ENCODE data around the gene MYOT. TPM values are rescaled to one million over a fixed set of nuclear protein-coding genes. Genes with fewer than 3 reads are reported as not detected.

MYOT gene
- total RNA-seq, 1 experiment from 2014 or later = not detected

DNA sequence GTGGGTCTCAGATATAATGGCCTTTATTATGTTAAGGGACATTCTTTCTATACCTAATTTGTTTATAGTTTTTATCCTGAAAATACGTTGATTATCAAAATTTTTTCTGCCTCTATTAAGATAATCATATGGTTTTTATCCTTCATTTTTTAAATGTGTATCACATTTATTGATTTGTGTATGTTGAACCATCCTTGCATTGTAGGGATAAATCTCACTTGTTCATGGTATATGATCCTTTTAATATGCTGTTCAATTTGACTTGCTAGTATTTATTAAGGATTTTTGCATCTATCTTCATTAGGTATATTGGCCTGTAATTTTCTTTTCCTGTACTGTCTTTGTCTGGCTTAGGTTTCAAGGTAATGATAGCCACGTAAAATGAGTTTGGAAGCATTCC lies 47.1 kb downstream of the MYOT start:
- Histone ChIP-seq H3K4me1 (replicated peaks; ENCODE audit: insufficient read depth) (no peaks in the 10 kb centered on the region), H3K36me3 (ENCODE audit: low read depth) (no peaks in the 10 kb centered on the region), H3K27me3 (ENCODE audit: insufficient read depth, low read depth) (no peaks in the 10 kb centered on the region), H3K9me3 (ENCODE audit: insufficient read depth, low read depth) (no peaks in the 10 kb centered on the region; the same call in 1 of the 2 replicates), H3K9me2 (ENCODE audit: insufficient read depth) (no peaks in the 10 kb centered on the region; the same call in 1 of the 2 replicates), H3K79me2 (ENCODE audit: low read depth) (no peaks in the 10 kb centered on the region), H3K4me2 (no peak overlapping the region), H3K4me3 (no peak overlapping the region), H3F3A (ENCODE audit: insufficient read depth, low read depth) (no peaks in the 10 kb centered on the region), H2AFZ (no peak overlapping the region), H3K27ac (no peak overlapping the region), H4K20me1 (ENCODE audit: insufficient read depth) (no peaks in the 10 kb centered on the region)
- no peak for DNase-seq
- CTCF ChIA-PET = no interaction called here
- no TSS peak for BruUV-seq (replicated peaks)
- TF ChIP-seq EZH2 (IDR thresholded peaks at IDR 0.05; ENCODE audit: low read depth) = no peak
- TF ChIP-seq, protein P1, sequence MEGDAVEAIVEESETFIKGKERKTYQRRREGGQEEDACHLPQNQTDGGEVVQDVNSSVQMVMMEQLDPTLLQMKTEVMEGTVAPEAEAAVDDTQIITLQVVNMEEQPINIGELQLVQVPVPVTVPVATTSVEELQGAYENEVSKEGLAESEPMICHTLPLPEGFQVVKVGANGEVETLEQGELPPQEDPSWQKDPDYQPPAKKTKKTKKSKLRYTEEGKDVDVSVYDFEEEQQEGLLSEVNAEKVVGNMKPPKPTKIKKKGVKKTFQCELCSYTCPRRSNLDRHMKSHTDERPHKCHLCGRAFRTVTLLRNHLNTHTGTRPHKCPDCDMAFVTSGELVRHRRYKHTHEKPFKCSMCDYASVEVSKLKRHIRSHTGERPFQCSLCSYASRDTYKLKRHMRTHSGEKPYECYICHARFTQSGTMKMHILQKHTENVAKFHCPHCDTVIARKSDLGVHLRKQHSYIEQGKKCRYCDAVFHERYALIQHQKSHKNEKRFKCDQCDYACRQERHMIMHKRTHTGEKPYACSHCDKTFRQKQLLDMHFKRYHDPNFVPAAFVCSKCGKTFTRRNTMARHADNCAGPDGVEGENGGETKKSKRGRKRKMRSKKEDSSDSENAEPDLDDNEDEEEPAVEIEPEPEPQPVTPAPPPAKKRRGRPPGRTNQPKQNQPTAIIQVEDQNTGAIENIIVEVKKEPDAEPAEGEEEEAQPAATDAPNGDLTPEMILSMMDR (conservative IDR thresholded peaks at IDR 0.05) = no peak
- intact Hi-C loops (cut with micrococcal nuclease; ENCODE audit: unreplicated experiment) = no loop called here
- POLR2A ChIA-PET (ENCODE audit: unreplicated experiment) = no interaction called here

DNA sequence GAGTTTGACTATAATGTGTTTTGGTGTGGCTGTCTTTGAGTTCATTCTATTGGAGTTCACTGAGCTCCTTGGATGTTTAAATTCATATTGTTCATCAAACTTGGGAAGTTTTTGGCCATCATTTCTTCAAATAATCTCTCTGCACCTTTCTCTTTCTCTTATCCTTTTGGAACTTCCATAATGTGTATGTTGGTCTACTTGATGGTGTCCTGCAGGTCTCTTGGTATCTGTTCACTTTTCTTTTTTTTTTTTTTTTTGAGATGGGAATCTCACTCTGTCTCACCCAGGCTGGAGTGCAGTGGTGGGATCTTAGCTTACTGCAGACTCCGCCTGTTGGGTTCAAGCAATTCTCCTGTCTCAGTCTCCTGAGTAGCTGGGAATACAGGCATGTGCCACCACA lies 49.3 kb downstream of the MYOT start:
- POLR2A ChIA-PET (ENCODE audit: unreplicated experiment) = no interaction called here
- no peak overlapping the region for H3K4me2 ChIP-seq

DNA sequence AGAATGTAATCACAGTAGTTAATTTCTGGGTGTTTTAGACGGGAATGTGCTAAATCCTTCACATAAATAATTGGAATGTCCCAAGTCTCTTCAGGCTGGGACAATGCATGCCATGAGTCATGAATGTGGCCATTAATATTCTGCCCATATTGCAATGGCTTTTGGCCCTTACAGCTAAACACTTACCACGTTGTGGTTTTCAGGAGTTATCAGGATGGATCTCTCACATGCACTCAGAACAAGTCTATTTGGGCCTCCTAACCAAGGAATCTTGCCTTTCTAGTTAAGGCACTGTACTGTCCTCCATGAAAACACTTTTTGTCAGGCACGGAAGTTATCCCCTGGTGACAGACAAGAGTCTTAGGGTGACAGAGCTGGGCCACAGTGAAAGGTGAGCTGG lies 54.3 kb downstream of the MYOT start:
- ChIA-PET CTCF (interaction anchor here (1.1 kb wide), 1 partner anchor 211 kb away, joined by 5 read pairs; no protein-coding TSS in a partner anchor), POLR2A (ENCODE audit: unreplicated experiment) (no interaction called here)
- DNase-seq = peak; percentile 43 to 76
- H4K20me1 ChIP-seq (ENCODE audit: insufficient read depth) = no peaks in the 10 kb centered on the region
- H3K36me3 ChIP-seq (ENCODE audit: low read depth) = no peaks in the 10 kb centered on the region
- H3K9me3 ChIP-seq (ENCODE audit: insufficient read depth, low read depth) = no peaks in the 10 kb centered on the region
- intact Hi-C loops (cut with micrococcal nuclease; ENCODE audit: unreplicated experiment) = loop anchor here (5.0 kb wide), 1 partner anchor 145 kb away; no protein-coding TSS in a partner anchor
- no TSS peak for BruUV-seq (replicated peaks)
- H3K4me1 ChIP-seq (replicated peaks; ENCODE audit: insufficient read depth) = no peaks in the 10 kb centered on the region
- no peaks in the 10 kb centered on the region for H3K79me2 ChIP-seq (ENCODE audit: low read depth)
- H2AFZ ChIP-seq = no peak overlapping the region
- TF ChIP-seq, protein P1 (conservative IDR thresholded peaks at IDR 0.05) = no peak
- no peak for TF ChIP-seq EZH2 (IDR thresholded peaks at IDR 0.05; ENCODE audit: low read depth)
- 0 out of 2 replicates have a peak overlapping the region, but pooled peaks have one; percentile 1 for H3K4me2 ChIP-seq
- no peaks in the 10 kb centered on the region for H3K9me2 ChIP-seq (ENCODE audit: insufficient read depth)
- no peak overlapping the region for H3K4me3 ChIP-seq
- no peaks in the 10 kb centered on the region for H3K27me3 ChIP-seq (ENCODE audit: insufficient read depth, low read depth)
- H3K27ac ChIP-seq = no peak overlapping the region
- H3F3A ChIP-seq (ENCODE audit: insufficient read depth, low read depth) = no peaks in the 10 kb centered on the region

More for the DNA sequence above, 49.3 kb downstream of the MYOT start:
- no peak overlapping the region for H3K27ac ChIP-seq
- TF ChIP-seq, protein P1 (conservative IDR thresholded peaks at IDR 0.05) = no peak
- TF ChIP-seq EZH2 (IDR thresholded peaks at IDR 0.05; ENCODE audit: low read depth) = no peak
- no peak overlapping the region for H3K4me3 ChIP-seq
- no peak overlapping the region for H2AFZ ChIP-seq
- H3K4me1 ChIP-seq (replicated peaks; ENCODE audit: insufficient read depth) = no peaks in the 10 kb centered on the region
- no peaks in the 10 kb centered on the region for H3K27me3 ChIP-seq (ENCODE audit: insufficient read depth, low read depth)
- no peaks in the 10 kb centered on the region; the same call in 1 of the 2 replicates for H3K9me2 ChIP-seq (ENCODE audit: insufficient read depth)
- H3K79me2 ChIP-seq (ENCODE audit: low read depth) = no peaks in the 10 kb centered on the region
- CTCF ChIA-PET = interaction anchor here (0.5 kb wide), 1 partner anchor 195 kb away, joined by 4 read pairs; no protein-coding TSS in a partner anchor
- intact Hi-C loops (cut with micrococcal nuclease; ENCODE audit: unreplicated experiment) = no loop called here
- H4K20me1 ChIP-seq (ENCODE audit: insufficient read depth) = no peaks in the 10 kb centered on the region
- BruUV-seq (replicated peaks) = no TSS peak
- no peaks in the 10 kb centered on the region; the same call in 1 of the 2 replicates for H3K9me3 ChIP-seq (ENCODE audit: insufficient read depth, low read depth)
- H3F3A ChIP-seq (ENCODE audit: insufficient read depth, low read depth) = no peaks in the 10 kb centered on the region
- no peak for DNase-seq
- H3K36me3 ChIP-seq (ENCODE audit: low read depth) = no peaks in the 10 kb centered on the region
